Mesenchymal stem cell (in vitro differentiated cells and primary cell): ENCODE results near the gene IDS.
"Not testable (repeated sequence)": the region's sequence is repeated elsewhere in the genome, so short reads cannot be mapped to it uniquely, and the experiment has no call there.

Experiments used
- DNase-seq: peaks from one replicate; pipeline ENCODE4 v3.0.0-alpha.2; 2013
- H2AFZ ChIP-seq: one replicate; pipeline ENCODE4 v1.6.1; 2013; ENCODE audit warnings: low read depth, mild to moderate bottlenecking, control low read depth, inconsistent platforms, low read length, moderate library complexity
- H2AK5ac ChIP-seq: 2 replicates; pipeline ENCODE4 v1.6.1; 2013; ENCODE audit warnings: low read length, moderate library complexity, mild to moderate bottlenecking, inconsistent platforms; ENCODE audit not compliant: severe bottlenecking
- H2BK120ac ChIP-seq: one replicate; pipeline ENCODE4 v1.6.1; 2013; ENCODE audit warnings: low read depth, mild to moderate bottlenecking, inconsistent platforms, low read length, moderate library complexity
- H2BK12ac ChIP-seq, 2 experiments: one replicate each; pipeline ENCODE4 v1.6.1; 2013; ENCODE audit warnings: inconsistent platforms in 2 of 2, low read length in 2 of 2, mild to moderate bottlenecking in 2 of 2, moderate library complexity in 2 of 2, control low read depth in 1 of 2
- H2BK15ac ChIP-seq: one replicate; pipeline ENCODE4 v1.6.1; 2013; ENCODE audit warnings: mild to moderate bottlenecking, low read depth, inconsistent platforms; ENCODE audit not compliant: poor library complexity, severe bottlenecking
- H2BK5ac ChIP-seq: 2 replicates; pipeline ENCODE4 v1.6.1; 2013; ENCODE audit warnings: low read depth, mild to moderate bottlenecking, low read length, control low read depth, inconsistent platforms; ENCODE audit not compliant: poor library complexity, severe bottlenecking
- H3K14ac ChIP-seq, 2 experiments: one replicate each; pipeline ENCODE4 v1.6.1; 2013; ENCODE audit warnings: inconsistent platforms in 2 of 2, low read length in 2 of 2, control low read depth in 1 of 2, mild to moderate bottlenecking in 1 of 2, moderate library complexity in 1 of 2
- H3K18ac ChIP-seq, 2 experiments: one replicate each; pipeline ENCODE4 v1.6.1; 2013; ENCODE audit warnings: inconsistent platforms in 2 of 2, low read length in 2 of 2, control low read depth in 1 of 2, low read depth in 1 of 2, mild to moderate bottlenecking in 1 of 2
- H3K23ac ChIP-seq, 2 experiments: one replicate each; pipeline ENCODE4 v1.6.1; 2013; ENCODE audit warnings: inconsistent platforms in 2 of 2, low read length in 2 of 2, mild to moderate bottlenecking in 2 of 2, moderate library complexity in 2 of 2, control low read depth in 1 of 2
- H3K27ac ChIP-seq: 2 replicates; pipeline ENCODE4 v1.5.1; 2013; ENCODE audit warnings: mild to moderate bottlenecking, moderate library complexity, low read length, control low read depth, inconsistent platforms; ENCODE audit not compliant: poor library complexity, severe bottlenecking
- H3K27me3 ChIP-seq, 2 experiments: 2 replicates each; pipeline versions ENCODE4 v1.6.1 to v1.7.0; 2013; ENCODE audit warnings: low read length in 2 of 2, mild to moderate bottlenecking in 2 of 2, moderate library complexity in 2 of 2, control low read depth in 1 of 2, inconsistent platforms in 1 of 2; ENCODE audit not compliant: control insufficient read depth in 1 of 2, insufficient read depth in 1 of 2
- H3K36me3 ChIP-seq, 2 experiments: 2 replicates each; pipeline versions ENCODE4 v1.6.1 to v1.7.0; 2013; ENCODE audit warnings: low read length in 2 of 2, control low read depth in 1 of 2, inconsistent platforms in 1 of 2, low read depth in 1 of 2, mild to moderate bottlenecking in 1 of 2; ENCODE audit not compliant: insufficient read depth in 2 of 2, control insufficient read depth in 1 of 2
- H3K4ac ChIP-seq, 2 experiments: one replicate each; pipeline ENCODE4 v1.6.1; 2013; ENCODE audit warnings: inconsistent platforms in 2 of 2, low read length in 2 of 2, mild to moderate bottlenecking in 2 of 2, moderate library complexity in 2 of 2, control low read depth in 1 of 2, low read depth in 1 of 2
- H3K4me1 ChIP-seq: 2 replicates; pipeline ENCODE4 v1.6.1; 2013; ENCODE audit warnings: low read depth, low read length, control low read depth; ENCODE audit not compliant: control insufficient read depth, insufficient read depth
- H3K4me2 ChIP-seq: 2 replicates; pipeline ENCODE4 v1.6.1; 2013; ENCODE audit warnings: low read length, mild to moderate bottlenecking, inconsistent platforms; ENCODE audit not compliant: poor library complexity, severe bottlenecking
- H3K4me3 ChIP-seq, 2 experiments: 2 replicates each; pipeline versions ENCODE4 v1.5.1 to v1.7.0; 2013; ENCODE audit warnings: low read length in 2 of 2, mild to moderate bottlenecking in 2 of 2, control low read depth in 1 of 2, low read depth in 1 of 2; ENCODE audit not compliant: insufficient read depth in 1 of 2
- H3K79me1 ChIP-seq: replicated peaks from 2 replicates; pipeline ENCODE4 v1.6.1; 2013; ENCODE audit warnings: mild to moderate bottlenecking, control low read depth, low read length, inconsistent platforms; ENCODE audit not compliant: poor library complexity, severe bottlenecking
- H3K9ac ChIP-seq: 2 replicates; pipeline ENCODE4 v1.7.0; 2013; ENCODE audit warnings: mild to moderate bottlenecking, low read length, moderate library complexity
- H3K9me3 ChIP-seq: 2 replicates; pipeline ENCODE4 v1.7.0; 2013; ENCODE audit warnings: mild to moderate bottlenecking, low read length; ENCODE audit not compliant: control insufficient read depth
- H4K8ac ChIP-seq: one replicate; pipeline ENCODE4 v1.6.1; 2013; ENCODE audit warnings: inconsistent platforms, mild to moderate bottlenecking, low read length, moderate library complexity
- H4K91ac ChIP-seq: one replicate; pipeline ENCODE4 v1.6.1; 2013; ENCODE audit warnings: mild to moderate bottlenecking, low read length, inconsistent platforms
- WGBS: methylation state at CpG from one replicate; pipeline ENCODE4 v1.1.7; 2013; ENCODE audit warnings: mixed read lengths; 5-methylcytosine and 5-hydroxymethylcytosine counted together

IDS gene

DNA sequence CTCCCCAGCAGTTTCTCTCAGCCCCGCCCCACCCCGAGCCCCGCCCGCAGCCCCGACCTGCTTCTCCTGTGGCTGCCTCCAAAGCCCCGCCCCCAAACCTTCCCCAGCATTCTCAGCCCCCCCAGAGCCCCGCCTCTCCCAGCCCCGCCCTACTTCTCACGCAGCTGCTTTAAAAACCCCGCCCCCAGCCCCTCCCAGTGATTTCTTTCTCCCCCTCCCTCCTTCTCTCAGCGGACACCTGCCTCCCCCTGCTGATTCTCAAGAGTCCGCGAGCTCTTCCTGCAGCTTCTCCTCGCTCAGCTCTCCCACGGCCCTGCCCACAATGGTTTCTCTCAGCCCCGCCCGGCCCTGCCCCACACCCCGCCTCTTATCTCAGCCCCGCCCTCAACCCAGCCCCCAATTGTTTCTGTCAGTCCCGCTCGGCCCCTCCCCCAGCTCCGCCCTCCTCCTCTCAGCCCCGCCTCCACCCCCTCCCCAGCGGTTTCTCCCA lies 35.1 kb upstream of the IDS start:
- peak overlapping the region; percentile 50 for H3K4me2 ChIP-seq
- no peak overlapping the region for H2BK12ac ChIP-seq
- no peak overlapping the region for H2BK120ac ChIP-seq
- no peak overlapping the region for H3K14ac ChIP-seq
- peak overlapping the region; percentile 54 to 88 for H3K4me3 ChIP-seq
- H2AK5ac ChIP-seq = no peak overlapping the region
- H4K8ac ChIP-seq = peak overlapping the region; percentile 80
- peak overlapping the region; percentile 89 for H3K9ac ChIP-seq
- H2BK5ac ChIP-seq = no peak overlapping the region
- no peaks in the 10 kb centered on the region for H3K9me3 ChIP-seq
- WGBS = 1% methylated on average over 14 of the region's 24 CpGs
- peak overlapping the region in 1 of 2 experiments; percentile 62 for H3K18ac ChIP-seq
- H3K23ac ChIP-seq = no peak overlapping the region
- no peak overlapping the region for H2BK15ac ChIP-seq
- H3K79me1 ChIP-seq = no peaks in the 10 kb centered on the region
- H3K27me3 ChIP-seq = no peaks in the 10 kb centered on the region
- H3K27ac ChIP-seq = peak overlapping the region; percentile 96
- H3K4me1 ChIP-seq = peaks cover 7% of the 10 kb centered on the region
- DNase-seq = peak; percentile 88
- no peak overlapping the region for H2AFZ ChIP-seq
- H4K91ac ChIP-seq = no peak overlapping the region
- peaks cover 5 to 6% of the 10 kb centered on the region in 2 experiments for H3K36me3 ChIP-seq
- H3K4ac ChIP-seq = no peak overlapping the region

DNA sequence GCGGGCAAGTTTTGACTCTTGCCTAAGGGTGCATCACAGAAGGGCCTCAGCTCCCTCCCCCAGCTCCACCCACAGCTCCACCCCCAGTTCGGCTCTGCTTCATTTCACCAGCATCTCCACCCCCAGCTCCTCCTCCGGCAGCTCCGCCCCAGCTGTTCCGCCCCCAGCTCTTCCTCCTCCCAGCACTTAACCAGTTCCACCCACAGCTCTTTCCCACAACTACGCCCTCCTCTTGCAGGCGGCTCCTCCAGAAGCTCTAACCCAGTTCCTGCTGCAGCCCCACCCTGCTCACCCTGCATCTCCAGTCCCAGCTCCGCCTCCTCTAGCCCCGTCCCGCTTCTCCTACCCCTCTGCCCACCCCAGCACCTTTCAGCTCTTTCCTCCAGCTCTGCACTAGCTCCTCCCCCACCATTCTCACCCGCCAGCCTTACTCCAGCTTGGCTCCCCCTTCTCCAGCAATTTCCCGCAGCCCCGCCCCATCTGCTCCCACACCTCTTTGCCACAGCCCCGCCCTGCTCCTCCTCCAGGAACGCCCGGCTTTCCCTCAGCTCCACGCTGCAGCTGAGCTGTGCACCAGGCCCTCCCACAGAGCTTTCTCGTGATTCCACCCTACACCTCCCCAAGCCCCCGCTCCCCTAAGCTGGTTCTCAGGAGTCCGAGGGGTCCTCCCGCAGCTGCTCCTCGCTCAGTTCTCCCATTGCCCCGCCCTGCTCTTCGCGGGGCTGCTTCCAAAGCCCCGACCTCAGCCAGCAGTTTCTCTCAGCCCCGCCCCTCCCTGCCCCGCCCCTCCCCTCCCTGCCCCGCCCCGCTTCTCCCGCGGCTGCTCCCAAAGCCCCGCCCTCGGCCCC lies 34.4 kb upstream of the IDS start:
- peak overlapping the region; percentile 85 for H3K27ac ChIP-seq

DNA sequence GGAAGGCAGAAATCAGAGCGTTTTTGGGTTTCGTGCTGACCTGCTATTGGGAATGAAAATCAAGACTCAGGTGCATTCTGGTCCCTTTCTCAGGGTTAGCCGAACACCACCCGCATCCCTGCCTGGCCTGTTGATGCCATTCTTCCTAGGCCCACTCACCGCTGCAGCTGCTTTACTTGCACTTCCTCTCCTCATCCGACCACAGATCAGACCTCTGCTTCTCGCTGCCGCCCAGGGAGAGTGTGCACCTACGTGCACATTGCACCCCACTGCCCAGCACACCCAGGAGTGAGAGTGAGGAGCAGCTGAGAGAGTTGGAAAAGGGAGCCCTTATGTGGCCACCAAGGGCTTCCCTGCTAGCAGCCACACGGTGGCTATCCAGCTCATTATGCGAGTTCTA lies 32.4 kb upstream of the IDS start:
- not testable (repeated sequence) for H2BK15ac ChIP-seq, H3K14ac ChIP-seq, H3K9me3 ChIP-seq, H3K18ac ChIP-seq, H2BK12ac ChIP-seq, H2AFZ ChIP-seq, H2AK5ac ChIP-seq, H3K4me1 ChIP-seq, H3K79me1 ChIP-seq, H3K27ac ChIP-seq, H4K91ac ChIP-seq, H3K9ac ChIP-seq, H2BK120ac ChIP-seq, H2BK5ac ChIP-seq, H3K4me3 ChIP-seq, DNase-seq, H3K23ac ChIP-seq, H4K8ac ChIP-seq, H3K27me3 ChIP-seq, H3K4me2 ChIP-seq, H3K4ac ChIP-seq
- no CpG with 5 or more reads among the region's 11 CpGs for WGBS
- peaks cover 5 to 12% of the 10 kb centered on the region in 2 experiments for H3K36me3 ChIP-seq

More for the DNA sequence above, 34.4 kb upstream of the IDS start:
- H3K18ac ChIP-seq = peak overlapping the region; percentile 24 to 54
- H3K4me3 ChIP-seq = peak overlapping the region; percentile 62 to 70
- H3K27me3 ChIP-seq = no peaks in the 10 kb centered on the region
- under 1% methylated on average over 16 of the region's 34 CpGs for WGBS
- H3K9me3 ChIP-seq = no peaks in the 10 kb centered on the region
- H2BK12ac ChIP-seq = no peak overlapping the region
- H3K79me1 ChIP-seq = no peaks in the 10 kb centered on the region
- peaks cover 7% of the 10 kb centered on the region for H3K4me1 ChIP-seq
- no peak overlapping the region for H2BK15ac ChIP-seq
- no peak overlapping the region for H2BK120ac ChIP-seq
- H2AK5ac ChIP-seq = no peak overlapping the region
- H3K4ac ChIP-seq = no peak overlapping the region
- H2AFZ ChIP-seq = peak overlapping the region; percentile 23
- H3K9ac ChIP-seq = peak overlapping the region; percentile 51
- no peak overlapping the region for H3K14ac ChIP-seq
- no peak overlapping the region for H4K8ac ChIP-seq
- H3K36me3 ChIP-seq = peaks cover 5 to 6% of the 10 kb centered on the region in 2 experiments
- peak; percentile 95 for DNase-seq
- H3K23ac ChIP-seq = no peak overlapping the region
- H3K4me2 ChIP-seq = peak overlapping the region; percentile 74
- H4K91ac ChIP-seq = no peak overlapping the region
- no peak overlapping the region for H2BK5ac ChIP-seq

DNA sequence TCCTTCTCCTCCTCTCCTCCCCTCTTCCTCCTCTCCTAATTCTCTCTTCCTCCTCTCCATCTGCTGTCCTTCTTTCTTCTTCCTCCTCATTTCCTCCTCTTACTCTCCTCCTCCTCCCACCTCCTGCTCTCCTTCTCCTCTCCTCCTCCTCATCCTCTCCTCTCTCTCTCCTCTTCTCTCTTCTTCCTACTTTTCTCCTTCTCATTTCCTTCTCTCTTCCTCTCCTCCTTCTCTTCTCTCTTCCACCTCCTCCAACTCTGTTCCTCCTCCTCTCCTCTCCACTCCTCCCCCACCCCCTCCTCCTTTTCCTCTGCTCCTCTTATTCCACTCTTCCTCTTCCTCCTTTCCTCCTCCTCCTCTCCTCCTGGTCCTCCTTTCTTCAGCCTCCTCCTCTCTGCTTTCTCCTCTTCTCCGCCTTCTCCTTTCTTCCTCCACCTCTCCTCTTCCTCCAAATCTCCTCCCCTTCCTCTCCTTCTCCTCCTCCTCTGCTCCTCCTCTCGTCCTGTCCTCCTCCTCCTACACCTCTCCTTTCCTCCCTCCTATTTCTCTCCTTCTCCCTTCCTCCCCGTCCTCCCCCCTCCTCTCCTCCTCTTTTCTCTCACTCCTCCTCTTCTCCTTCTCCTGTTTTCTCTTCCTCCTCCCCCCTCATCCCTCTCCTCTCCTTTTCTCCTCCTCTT lies 30.0 kb upstream of the IDS start:
- peaks cover 9 to 16% of the 10 kb centered on the region in 2 experiments for H3K36me3 ChIP-seq
- H3K4me2 ChIP-seq, H3K4me1 ChIP-seq, H3K14ac ChIP-seq, H3K23ac ChIP-seq, H2AFZ ChIP-seq, H3K9ac ChIP-seq, H3K4me3 ChIP-seq, H3K27me3 ChIP-seq, H4K91ac ChIP-seq, H4K8ac ChIP-seq, H2BK5ac ChIP-seq, H3K27ac ChIP-seq, H3K9me3 ChIP-seq, H3K4ac ChIP-seq, H2BK120ac ChIP-seq, H2BK15ac ChIP-seq, H2AK5ac ChIP-seq, H3K79me1 ChIP-seq, H2BK12ac ChIP-seq, DNase-seq, H3K18ac ChIP-seq: not testable (repeated sequence)
- 83% methylated on average over 3 of the region's 3 CpGs for WGBS
